Measurements from ENCODE around the gene SNX30.

SNX30 gene

DNA sequence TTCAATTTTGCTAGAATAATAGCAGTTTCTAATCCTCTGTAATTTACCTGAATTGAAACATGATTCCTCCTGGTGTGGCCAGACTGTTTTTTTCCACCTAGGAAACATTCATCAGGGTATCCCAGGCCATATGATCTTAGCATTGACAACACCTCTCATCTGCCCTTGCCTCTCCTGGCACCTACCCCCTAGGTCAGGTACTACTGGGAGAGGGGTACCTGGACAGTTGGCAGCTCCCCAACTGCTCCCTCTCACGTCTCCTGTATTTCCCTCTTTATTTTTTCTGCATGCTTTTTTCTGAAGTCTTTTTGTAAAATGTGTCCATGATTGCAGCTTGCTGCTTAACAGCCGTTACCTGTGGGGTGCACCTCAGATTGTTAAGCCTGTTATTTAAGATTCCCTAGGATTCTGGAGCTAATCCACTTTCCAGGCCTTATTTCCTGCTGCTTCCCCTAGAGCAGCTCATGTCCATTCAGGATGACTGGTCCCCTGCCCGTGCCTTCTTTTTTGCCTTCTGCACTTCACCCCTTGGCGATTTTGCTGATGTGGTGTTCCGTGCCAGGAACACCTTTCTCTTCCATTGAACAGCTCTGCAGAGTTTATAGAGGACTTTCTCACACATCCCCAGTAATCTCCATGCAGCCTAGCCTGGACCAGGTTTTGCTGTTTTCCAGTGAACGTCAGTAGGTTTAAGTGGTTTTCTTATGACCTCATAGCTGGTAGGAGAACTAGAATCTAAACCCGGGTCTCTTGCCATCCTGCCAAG lies 33.6 kb downstream of the SNX30 start:
- DNase-seq: no peak

DNA sequence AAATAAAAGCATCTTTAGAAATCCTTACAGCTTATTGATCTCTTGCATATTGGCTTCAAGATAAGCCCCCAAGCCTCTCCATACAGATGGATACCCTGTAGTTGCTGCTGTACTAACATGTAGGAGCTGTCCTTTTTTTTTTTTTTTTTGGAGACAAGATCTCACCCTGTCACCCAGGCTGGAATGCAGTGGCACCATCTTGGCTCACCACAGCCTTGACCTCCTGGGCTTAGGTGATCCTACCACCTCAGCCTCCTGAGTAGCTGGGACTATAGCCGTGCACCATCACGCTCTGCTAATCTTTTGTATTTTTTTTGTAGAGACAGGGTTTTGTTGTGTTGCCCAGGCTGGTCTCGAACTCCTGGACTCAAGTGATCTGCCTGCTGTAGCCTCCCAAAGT lies 35.4 kb downstream of the SNX30 start:
- DNase-seq: no peak

DNA sequence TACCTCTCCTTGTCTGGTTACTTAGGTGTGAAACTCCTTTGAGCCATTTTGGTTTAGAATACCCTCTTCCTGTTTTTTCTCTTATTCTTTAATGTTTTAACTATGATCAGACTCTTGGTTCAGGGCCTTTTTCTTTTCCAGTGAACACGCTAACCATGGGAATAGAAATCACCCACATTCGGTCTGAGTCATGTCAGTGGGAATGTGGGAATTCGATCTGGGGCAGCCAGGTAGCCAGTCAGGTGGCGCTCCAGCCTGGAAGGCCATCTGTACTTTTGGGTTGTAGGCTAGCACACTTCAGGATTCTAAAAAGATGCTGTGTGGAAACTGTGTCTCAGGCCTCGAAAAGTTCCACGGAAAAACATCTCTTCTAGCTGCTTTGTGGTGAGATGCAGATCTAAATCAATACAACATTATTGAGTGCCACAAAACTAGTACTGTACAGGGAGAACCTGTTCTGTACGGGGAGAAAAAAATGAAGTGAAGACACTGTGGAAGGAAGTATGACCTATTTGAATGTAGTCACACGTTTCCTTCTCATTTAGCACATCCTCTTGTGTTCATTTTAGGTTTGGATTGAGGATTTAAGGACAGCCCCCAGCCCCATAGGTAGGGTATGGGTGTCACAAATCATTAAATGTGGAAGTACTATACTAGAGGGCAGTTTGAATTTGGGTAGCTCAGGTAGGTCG lies 36.4 kb downstream of the SNX30 start:
- DNase-seq: no peak

DNA sequence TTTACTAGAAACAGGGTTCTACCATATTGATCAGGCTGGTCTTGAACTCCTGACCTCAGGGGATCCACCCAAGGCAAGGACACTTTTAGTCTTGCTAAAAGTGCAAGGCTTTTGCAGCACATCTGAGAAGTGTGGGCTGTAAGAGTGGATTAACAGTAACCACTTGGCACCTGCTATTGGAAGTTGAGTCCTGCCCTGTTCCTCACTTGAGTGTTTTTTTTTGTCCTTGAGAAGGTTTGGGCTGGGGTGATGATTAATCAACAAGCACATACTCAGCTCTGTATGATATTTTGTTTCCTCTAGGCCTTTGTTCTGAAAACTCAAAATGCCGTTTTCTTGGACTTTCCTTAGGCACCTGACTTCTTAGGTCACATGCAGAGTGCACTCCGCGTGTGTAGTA lies 37.4 kb downstream of the SNX30 start:
- no peak for DNase-seq

DNA sequence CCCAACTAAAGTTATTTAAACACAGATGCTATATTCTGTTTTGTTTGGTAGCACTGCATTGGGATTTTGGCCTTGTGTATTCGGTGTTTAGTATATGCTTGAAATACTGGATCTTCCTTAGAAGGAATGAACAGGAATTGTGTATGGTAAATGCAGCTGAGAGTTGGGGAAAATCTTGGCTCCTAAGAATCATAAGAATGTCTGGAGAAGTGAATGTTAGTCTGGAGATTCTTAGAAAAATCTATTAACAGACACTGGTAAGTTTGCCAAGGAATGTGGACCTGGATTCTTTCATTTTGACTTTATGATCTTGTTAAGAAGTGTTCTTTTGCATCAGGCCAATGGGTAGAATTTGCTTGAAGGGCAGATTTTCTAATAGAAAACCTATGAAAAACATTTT lies 38.9 kb downstream of the SNX30 start:
- no peak for DNase-seq

DNA sequence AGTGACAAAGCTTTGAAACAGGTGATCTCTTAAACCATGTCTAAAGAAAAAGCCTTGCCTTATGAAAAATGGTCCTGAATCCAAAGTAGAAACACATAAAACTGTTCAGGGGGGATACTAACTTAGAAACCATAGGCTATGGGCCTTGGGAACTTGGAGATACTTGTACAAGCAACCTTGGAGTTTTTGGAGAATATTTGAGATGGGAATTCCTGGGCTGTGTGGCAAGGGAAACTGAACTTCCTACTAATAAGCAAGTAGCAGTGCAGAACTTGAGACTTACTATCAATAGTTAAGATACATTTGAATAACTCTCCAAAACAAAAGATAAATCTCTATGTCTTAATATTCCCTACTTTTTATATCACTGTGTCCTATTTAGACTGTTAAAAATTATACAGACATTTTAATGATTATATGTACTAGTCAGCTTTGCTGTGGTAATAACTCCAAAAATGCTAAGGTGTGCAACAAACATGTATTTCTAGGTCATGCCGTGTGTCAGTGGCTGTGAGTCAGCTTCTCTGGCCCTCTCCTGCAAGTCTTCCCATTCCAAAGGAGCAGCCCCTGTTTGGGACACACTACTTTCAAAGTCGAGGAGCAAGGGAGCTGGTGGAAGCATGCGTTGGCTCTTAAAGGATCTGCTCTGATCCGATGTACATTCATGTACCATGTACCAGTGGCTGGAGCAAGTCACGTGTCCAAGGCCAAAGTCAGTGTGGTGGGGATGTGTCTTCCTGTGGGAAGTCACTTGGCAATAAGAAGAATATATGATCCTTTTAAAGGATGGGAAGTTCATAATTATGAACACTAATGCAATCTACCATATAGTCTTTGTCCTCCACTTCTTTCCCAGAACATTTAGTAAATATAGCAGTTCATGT lies 39.6 kb downstream of the SNX30 start:
- DNase-seq: no peak

DNA sequence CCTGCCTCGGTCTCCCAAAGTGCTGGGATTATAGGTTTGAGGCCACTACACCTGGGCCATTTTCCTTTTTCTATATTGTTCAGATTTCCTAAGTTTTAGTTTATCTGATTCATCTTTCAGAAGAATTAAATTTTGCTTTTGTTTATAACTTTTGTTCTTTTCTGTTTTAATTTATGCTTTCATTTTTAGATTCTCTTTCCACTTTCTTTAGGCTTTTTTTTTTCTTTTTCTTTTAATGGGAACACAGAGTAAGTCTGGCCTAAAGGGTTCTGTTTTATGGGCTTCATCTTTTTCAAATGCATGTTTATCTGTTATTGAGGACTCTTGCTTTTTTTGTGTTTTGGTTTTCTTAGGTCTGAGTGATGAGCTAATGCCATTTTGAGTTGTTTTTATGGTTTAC lies 42.1 kb downstream of the SNX30 start:
- no peak for DNase-seq

DNA sequence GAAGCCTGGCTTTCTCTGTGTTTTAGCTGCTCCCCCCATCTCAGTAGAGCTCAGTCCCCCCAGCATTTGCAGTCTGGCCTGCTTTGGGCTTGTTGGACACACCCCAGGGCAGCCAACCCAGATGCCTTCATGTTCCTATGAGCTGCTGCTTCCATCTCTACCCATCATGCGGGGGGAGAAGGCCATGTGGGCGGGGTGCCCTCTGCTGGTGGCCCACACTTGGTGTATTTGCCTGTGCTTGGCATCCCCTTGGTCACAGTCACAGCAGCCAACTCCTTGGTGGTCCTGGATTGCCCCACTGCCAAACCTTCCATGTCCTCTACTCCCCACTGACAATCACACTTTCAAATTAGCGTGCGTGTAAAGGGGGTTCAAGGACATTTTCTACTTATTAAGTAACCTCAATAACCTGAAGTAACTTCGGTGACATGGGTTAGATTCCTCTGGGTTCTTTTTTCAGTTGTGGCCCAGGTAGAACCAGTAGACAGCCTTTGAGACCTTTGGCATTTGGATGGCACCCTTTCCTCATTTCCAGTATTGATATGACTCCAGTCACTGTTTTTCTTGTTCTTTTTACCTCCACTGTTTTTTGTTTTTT lies 42.8 kb downstream of the SNX30 start:
- peak; percentile 78 for DNase-seq

DNA sequence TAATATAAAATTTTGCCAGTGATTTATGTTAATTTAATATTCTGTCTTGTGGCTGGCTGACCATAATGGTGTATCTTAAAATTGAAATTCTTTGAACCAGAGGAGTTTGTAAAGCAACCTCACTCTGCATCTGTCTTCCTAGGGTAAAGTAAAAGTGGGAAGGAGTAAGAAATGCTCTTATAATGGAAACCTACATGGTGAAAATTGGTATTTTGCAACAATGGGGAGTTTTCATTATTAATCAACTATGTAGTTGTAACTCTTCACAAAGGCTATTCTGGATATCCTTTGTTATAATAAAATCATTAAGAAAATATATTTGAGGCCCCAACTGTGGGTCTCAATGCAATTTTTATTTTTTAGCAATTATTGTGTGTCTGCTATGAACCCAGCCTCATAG lies 44.2 kb downstream of the SNX30 start:
- DNase-seq: no peak

DNA sequence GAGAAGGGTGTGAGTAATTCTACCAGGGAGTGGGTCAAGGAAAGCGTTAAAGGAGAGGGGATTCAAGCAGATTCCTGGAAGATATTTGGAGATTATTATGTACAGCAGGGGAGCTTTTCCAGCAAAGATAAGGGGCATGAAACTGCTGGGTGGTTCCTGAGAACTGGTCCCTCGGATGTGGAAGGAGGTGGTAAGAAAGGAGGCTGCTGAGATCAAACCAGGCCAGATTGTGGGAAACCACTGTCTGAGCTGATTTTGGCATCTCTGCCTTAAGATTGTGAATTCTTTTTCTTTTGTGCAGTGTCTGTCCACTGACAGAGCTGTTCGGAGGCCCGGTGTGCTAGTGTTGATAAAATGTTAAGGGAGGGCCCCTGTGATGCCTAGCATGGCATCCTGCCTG lies 45.4 kb downstream of the SNX30 start:
- DNase-seq: no peak

DNA sequence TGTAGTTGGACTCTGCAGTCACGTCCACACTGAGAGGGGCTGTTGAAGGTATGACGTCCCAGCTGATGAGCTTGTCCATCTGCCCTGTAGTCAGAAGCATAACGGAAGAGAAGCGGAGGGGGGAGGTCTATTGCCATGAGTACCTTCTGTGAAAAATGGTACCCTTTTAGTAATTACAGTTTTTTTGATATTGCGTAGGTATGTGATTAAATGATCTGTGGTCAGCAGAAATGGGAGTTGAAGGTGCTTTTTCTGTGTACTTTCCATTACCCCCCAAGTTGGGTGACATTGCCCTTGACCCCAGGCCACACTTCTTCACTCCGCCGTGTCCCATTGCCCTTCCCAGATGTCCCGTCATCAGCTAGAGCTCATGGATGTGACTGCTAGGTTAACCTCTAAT lies 45.9 kb downstream of the SNX30 start:
- no peak for DNase-seq

DNA sequence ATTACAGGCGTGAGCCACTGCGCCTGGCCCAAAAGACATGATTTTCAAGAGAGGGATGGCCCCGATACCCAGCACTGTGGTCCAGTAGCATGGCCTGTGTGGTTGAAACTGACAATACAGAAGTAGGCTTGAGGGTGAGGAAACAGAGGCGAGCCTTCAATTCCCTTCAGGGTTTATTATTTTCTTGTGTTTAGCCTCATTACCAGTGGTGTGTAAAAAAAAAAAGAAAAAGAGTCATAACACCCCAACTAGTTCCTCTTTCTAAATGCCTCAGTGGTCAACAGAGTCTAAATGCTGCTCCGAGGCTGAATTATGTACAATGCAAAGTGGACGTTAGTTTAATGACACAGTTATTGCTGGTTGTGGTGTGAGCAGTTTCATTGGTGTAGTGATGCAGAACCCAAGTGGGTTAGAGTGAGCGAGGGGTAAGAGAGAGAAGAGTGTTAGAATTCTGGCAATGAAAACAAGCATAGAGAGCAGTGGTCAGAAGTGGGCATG lies 58.8 kb downstream of the SNX30 start:
- DNase-seq: no peak

DNA sequence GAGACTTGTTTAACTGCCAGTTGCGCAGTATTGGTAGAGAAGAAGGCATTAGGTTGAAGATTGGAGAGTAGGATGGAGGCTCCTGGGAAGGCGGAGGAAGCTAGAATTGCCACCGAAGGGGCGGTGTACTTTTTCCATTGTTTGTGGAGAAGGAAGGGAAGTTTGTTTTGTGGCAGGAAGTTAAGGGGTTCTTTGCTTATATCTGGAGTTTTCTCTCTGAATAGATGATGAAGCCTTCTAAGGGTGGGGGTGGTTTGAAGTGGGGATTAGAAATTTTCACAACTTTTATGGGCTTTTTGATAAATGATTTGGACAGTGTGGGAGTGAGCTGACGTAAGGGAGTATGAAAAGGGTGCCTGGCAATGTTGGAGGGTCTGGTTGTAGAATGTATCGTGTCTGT lies 59.3 kb downstream of the SNX30 start:
- DNase-seq: no peak

DNA sequence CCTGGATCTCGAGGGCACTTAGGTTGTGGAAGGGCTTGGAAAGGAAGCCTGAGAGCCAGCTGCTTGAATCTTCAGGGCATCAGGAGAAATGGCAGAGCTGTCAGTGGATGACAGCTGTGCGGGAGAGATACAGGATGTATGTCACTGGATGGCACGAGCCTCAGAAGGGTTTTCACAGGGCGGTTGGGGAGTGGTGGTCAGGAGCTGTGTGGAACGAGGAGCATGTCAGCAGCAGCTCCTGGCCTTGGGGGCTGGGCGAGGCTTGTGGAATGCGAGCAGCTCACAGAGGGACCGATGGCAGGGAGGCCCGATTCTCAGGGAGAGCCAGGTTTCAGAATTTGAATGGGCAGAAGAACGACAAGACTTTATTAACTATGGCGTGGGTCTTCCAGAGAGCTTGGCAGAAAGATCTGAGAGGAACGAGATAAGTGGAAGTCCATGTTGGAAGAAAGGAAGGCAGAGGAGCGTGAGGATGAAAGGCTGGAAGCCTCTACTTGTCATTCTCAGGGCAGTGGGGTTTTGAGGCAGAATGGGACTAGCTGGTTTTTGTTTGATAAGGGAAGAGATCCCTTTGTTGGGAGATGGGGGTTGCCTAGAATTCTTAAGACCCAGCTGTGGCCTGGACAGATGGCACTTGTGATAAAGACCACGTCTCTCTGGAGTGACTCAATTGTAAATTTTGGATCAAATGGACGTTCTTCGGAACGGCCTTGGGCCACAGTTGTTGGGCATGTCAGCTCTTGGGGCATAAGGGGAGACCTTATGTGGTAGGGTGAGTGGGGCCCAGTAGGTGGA lies 60.3 kb downstream of the SNX30 start:
- DNase-seq: no peak

DNA sequence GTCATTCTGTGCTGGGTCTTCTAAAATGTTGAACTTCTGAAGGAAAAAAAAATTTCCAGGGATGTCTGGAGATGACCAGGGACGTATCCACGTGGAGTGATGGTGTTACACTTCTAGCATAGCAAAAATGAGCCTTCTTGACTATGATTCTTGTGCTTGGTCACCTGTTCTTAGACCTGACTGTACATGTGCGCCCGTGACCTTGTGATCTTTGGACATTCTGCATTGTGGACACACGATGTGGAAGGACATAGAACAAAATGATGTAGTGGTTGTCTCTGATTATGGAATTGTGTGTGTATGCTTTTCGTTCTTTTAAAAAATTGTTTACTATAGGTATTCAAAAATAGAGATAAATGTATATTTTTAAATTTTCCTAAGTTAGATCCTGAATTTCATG lies 61.0 kb downstream of the SNX30 start:
- DNase-seq: no peak

DNA sequence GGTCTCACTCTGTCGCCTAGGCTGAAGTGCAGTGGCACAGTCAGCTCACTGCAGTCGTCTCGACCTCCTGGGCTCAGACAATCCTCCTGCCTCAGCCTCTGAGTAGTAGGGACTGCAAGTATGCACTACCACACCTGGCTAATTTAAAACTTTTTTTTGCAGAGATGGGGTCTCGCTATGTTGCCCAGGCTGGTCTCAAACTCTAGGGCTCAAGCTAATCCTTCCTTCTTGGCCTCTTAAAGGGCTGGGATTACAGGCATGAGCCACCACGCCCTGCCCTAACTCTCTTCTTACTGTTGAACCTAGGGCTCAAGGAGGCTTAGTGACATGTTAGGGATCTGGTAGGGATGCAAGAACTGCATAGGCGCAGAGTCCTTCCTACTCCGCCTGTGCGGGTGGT lies 65.3 kb downstream of the SNX30 start:
- no peak for DNase-seq

DNA sequence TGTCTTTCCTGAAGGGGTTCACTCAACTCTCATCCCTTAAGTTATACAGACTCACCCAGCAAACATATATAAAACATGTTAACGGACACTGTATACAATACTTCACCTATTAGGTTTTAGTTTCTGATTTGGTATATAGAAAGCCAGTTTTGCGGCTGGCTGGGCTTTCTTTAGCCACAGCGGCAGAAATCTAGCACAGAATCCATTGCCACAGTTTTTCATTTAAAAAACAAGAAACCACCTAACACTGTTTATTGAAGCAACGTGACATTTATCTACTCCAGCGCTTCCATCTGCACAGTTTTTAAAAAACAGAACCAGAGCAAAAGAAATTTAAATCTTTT lies 67.3 kb downstream of the SNX30 start:
- DNase-seq: no peak

DNA sequence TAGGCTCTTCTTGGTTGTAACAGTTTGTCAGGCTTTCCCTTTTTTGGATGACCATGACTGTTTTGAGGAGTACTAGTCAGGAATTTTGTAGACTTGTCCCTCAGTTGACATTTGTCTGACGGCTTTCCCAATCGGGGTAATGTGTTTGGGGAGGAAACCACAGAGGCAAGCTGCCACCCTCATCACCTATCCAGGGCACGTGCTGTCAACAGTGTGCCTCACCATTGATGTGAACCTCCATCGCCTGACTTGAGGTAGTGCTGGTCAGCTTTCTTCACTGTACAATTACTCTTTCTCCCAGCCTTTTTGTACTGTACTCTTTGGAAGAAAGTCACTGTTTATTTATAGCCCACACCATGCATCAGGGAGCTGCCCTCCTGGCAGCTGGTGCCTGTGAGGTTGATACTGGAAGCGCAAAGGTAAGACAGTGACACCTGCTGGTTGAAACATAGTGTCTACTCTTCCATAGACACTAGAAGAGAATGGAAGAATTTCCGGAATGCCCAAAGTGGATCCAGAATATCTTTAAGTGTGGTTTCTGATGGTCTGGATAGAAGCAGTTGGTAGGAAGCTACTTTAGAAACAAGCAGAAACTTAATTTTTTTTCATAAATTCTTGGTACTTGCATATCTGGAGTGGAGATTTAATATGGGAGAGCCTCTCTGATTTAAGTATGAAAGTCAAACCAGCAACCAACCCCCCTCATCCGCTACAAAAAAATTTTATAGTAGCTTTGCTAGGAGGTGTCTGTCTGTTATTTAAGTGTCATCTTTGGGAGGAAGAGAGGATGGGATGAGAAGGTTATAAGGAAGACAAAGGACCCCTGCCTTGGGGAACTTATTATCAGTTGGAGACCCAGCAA lies 69.3 kb downstream of the SNX30 start:
- no peak for DNase-seq

DNA sequence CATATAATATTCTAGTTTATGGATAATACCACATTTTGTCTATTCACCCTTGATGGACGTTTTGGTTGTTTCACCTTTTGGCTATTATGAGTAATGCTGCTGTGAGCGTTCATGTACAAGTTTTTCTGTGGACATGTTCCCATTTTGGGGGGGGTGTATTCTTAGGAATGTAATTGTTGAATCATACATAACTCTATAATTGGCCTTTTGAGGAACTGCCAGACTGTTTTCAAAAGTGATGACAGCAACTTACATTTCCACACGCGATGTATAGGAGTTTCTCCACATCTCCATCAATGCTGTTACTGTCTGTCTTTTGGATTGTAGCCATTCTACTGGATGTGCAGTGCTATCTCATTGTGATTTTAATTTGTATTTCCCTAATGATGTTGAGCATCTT lies 70.3 kb downstream of the SNX30 start:
- no peak for DNase-seq

DNA sequence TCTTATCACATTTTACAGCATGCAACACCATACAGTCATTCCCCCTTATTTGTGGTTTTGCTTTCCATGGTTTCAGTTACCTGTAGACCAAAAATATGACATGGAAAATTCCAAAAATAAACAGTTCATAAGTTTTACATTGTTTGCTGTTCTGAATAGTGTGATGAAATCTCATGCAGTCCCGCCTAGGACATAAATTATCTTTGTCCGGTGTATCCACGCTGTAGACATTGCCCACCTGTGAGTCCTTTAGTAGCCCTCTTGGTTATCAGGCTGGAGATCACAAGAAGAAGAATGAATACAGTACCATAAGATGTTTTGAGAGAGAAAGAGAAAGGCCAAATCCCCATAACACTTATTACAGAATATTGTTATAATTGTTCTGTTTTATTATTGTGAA lies 72.1 kb downstream of the SNX30 start:
- no peak for DNase-seq

DNA sequence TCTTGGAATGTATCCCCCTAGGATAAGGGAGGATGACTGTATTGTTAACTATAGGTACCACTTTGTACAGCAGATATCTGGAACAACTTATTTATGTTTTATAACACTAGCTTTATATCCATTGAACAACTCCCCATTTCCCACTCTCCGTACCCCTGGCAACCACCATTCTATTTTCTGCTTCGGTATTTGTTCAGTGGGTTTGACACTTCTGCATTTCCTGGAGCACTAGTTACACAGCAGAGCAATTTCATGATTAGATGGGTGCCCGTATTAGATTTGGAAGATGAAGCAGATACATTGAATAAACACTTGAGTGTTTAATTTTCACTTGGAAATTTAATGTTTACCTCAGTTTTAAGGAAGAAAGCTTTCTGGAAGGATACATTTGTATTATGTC lies 72.7 kb downstream of the SNX30 start:
- no peak for DNase-seq
